ENCODE data around the gene NOD1. TPM values are rescaled to one million over a fixed set of nuclear protein-coding genes. Genes with fewer than 3 reads are reported as not detected.

Gene NOD1
- total RNA-seq, 1 donor from 2014 or later = 9.5 TPM

DNA sequence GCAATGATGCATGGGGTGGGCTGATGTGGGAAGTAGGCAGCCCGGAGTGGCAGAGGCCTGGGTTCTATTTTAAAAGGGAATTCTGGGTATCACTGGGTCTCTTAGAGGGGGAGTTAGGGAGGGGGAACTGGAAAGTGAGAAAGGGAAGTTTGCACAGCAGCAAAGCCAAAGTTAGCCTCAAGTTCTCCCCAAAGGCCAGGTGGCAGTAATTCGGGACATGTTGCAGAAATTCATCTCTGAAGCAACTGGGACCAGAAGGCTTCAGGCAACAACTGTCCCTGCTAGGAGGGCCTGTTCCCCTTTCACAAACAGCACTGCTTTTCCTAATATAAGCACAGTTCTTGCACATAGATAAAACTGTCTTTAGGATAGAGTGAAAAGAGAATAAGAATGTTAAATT, 67.4 kb downstream of the NOD1 start:
- H3K9me3 Mint-ChIP-seq = peaks cover 12% of the 10 kb centered on the region
- no peaks in the 10 kb centered on the region for H3K27me3 Mint-ChIP-seq (ENCODE audit: low read depth)
- no peak for DNase-seq (ENCODE audit: low spot score in 2 of 2, unreplicated experiment in 2 of 2)
- peaks cover 12% of the 10 kb centered on the region for H3K36me3 Mint-ChIP-seq
- TF ChIP-seq CTCF (IDR thresholded peaks at IDR 0.05; ENCODE audit: unreplicated experiment) = no peak
- no peak overlapping the region for H3K27ac Mint-ChIP-seq
- H3K4me3 Mint-ChIP-seq = no peak overlapping the region
- no peaks in the 10 kb centered on the region for H3K4me1 Mint-ChIP-seq

DNA sequence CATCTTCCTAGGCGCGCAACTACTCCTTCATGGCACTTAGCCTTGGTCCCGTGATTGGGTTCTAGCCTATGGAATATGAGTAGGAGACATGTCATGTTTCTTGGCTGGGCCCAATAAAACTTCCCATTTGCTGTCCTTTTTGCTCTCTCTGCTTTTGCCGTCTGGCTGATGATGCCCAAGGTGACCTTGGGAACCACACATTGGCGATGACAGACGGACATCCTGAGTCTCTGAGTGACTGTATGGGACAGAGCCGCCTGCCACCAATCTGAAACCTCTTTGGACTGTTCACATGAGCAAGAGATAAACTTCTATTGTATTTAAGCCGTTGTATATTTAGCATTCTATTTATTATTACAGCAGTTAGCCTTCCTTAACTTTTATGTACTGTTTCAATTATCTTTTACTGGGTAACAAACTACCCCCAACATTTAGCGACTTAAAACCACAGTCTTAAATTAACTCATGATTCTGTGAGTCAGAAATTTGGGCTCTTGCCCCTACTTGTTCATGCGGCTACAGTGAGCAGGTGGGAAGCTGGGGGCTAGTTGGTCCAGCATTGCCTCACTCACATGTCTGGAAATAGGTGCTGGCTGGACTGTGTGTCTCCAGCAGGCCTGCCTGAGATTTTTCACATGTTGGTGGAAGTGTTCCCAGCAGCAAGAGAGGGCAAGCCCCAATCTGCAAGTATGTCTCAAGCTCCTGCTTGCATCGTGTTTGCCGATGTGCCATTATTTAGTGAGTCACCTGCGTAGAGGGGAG, 71.7 kb downstream of the NOD1 start:
- Mint-ChIP-seq H3K4me3 (no peak overlapping the region), H3K27me3 (ENCODE audit: low read depth) (no peaks in the 10 kb centered on the region), H3K27ac (no peak overlapping the region), H3K4me1 (no peaks in the 10 kb centered on the region), H3K9me3 (no peaks in the 10 kb centered on the region), H3K36me3 (peaks cover 6% of the 10 kb centered on the region)
- no peak for DNase-seq (ENCODE audit: low spot score in 2 of 2, unreplicated experiment in 2 of 2)
- TF ChIP-seq CTCF (IDR thresholded peaks at IDR 0.05; ENCODE audit: unreplicated experiment) = no peak

DNA sequence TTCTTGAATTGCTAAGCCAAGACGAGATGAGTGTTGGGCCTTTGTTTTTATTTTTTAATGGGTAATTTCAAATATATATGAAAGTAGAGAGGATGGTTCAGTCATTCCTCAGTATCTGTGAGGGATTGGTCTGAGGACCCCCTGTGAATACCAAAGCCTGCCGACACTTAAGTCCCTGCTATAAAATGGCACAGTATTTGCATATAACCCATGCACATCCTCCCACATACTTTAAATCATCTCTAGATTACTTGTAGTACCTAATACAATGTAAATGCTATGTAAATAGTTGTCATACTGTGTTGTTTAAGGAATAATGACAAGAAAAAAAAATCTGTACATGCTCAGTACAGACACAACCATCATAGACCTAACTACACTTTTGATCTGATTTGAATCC, 73.4 kb downstream of the NOD1 start:
- no peak for DNase-seq (ENCODE audit: low spot score in 2 of 2, unreplicated experiment in 2 of 2)
- peaks cover 4% of the 10 kb centered on the region for H3K4me1 Mint-ChIP-seq
- no peak overlapping the region for H3K27ac Mint-ChIP-seq
- H3K4me3 Mint-ChIP-seq = no peak overlapping the region
- H3K9me3 Mint-ChIP-seq = no peaks in the 10 kb centered on the region
- no peaks in the 10 kb centered on the region for H3K27me3 Mint-ChIP-seq (ENCODE audit: low read depth)
- TF ChIP-seq CTCF (IDR thresholded peaks at IDR 0.05; ENCODE audit: unreplicated experiment) = no peak
- peaks cover 6% of the 10 kb centered on the region for H3K36me3 Mint-ChIP-seq

- peaks cover 6% of the 10 kb centered on the region for H3K36me3 Mint-ChIP-seq
- H3K27ac Mint-ChIP-seq = no peak overlapping the region
- H3K9me3 Mint-ChIP-seq = no peaks in the 10 kb centered on the region
- DNase-seq (ENCODE audit: low spot score in 2 of 2, unreplicated experiment in 2 of 2) = no peak
- TF ChIP-seq CTCF (IDR thresholded peaks at IDR 0.05; ENCODE audit: unreplicated experiment) = no peak
- peaks cover 10% of the 10 kb centered on the region for H3K4me1 Mint-ChIP-seq
- no peaks in the 10 kb centered on the region for H3K27me3 Mint-ChIP-seq (ENCODE audit: low read depth)
- H3K4me3 Mint-ChIP-seq = no peak overlapping the region
Observed at GRCh38 chr7:30403477-30403876, 75.1 kb downstream of the NOD1 start.

GRCh38 chr7:30396389-30396788, 82.2 kb downstream of the NOD1 start:
- no peak overlapping the region for H3K4me3 Mint-ChIP-seq
- H3K27me3 Mint-ChIP-seq (ENCODE audit: low read depth) = no peaks in the 10 kb centered on the region
- H3K27ac Mint-ChIP-seq = no peak overlapping the region
- no peak for DNase-seq (ENCODE audit: low spot score in 2 of 2, unreplicated experiment in 2 of 2)
- no peak for TF ChIP-seq CTCF (IDR thresholded peaks at IDR 0.05; ENCODE audit: unreplicated experiment)
- H3K36me3 Mint-ChIP-seq = no peaks in the 10 kb centered on the region
- peaks cover 13% of the 10 kb centered on the region for H3K4me1 Mint-ChIP-seq
- H3K9me3 Mint-ChIP-seq = no peaks in the 10 kb centered on the region

Measured in mesothelial cell of epicardium (in vitro differentiated cells).